Activated naive CD4-positive, alpha-beta T cell treated with anti-CD3 and anti-CD28 coated beads for 36 hours (primary cell): ENCODE measurements around the gene SDK1. TPM values are rescaled to one million over a fixed set of nuclear protein-coding genes. Genes with fewer than 3 reads are reported as not detected.
"Not testable (repeated sequence)": the region's sequence is repeated elsewhere in the genome, so short reads cannot be mapped to it uniquely, and the experiment has no call there.

ENCODE experiments used
- CTCF ChIA-PET: fragments of 350-600 bp; sonication (Branson Sonifier 250); formaldehyde crosslinking; loops from one replicate; lab custom pipeline; 2021; ENCODE audit warnings: antibody characterized with exemption; lab: Charles Lee
- DNase-seq: peaks from one replicate; pipeline ENCODE4 v3.0.0-alpha.2; 2020
- H3K27ac Mint-ChIP-seq: one replicate; pipeline ENCODE4 v1.8.0; 2021; ENCODE audit warnings: mild to moderate bottlenecking, mixed read lengths
- H3K27me3 Mint-ChIP-seq: one replicate; pipeline ENCODE4 v1.8.0; 2021; ENCODE audit warnings: low read depth, mixed read lengths
- H3K36me3 Mint-ChIP-seq: one replicate; pipeline ENCODE4 v1.8.0; 2021; ENCODE audit warnings: low read depth, mixed read lengths
- H3K4me1 Mint-ChIP-seq: one replicate; pipeline ENCODE4 v1.8.0; 2021; ENCODE audit warnings: low read depth, mixed read lengths
- H3K4me3 Mint-ChIP-seq: one replicate; pipeline ENCODE4 v1.8.0; 2021; ENCODE audit warnings: mild to moderate bottlenecking, moderate library complexity, mixed read lengths
- H3K9me3 Mint-ChIP-seq: one replicate; pipeline ENCODE4 v1.8.0; 2021; ENCODE audit warnings: mixed read lengths
- intact Hi-C: fragments of 100-400 bp; cut with micrococcal nuclease; formaldehyde crosslinking; loops from one replicate; pipeline ENCODE4 v1.15.1; 2023
- total RNA-seq, 2 experiments: library from RNA; stranded (reverse); gene quantifications; one replicate each; pipeline ENCODE4 v1.2.3, GENCODE V29; 2021

SDK1 gene
- total RNA-seq, 2 experiments from 2014 or later: 1.3 to 2.0 TPM

- CTCF ChIA-PET: no interaction called here
- no peak for DNase-seq
- Mint-ChIP-seq H3K36me3 (no peaks in the 10 kb centered on the region), H3K27ac (no peak overlapping the region), H3K9me3 (no peaks in the 10 kb centered on the region), H3K27me3 (no peaks in the 10 kb centered on the region), H3K4me3 (no peak overlapping the region), H3K4me1 (no peaks in the 10 kb centered on the region)
- intact Hi-C loops: no loop called here
These were observed 778.9 kb downstream of the SDK1 start for GRCh38 chr7:4079956-4080355.

- Mint-ChIP-seq H3K9me3 (no peaks in the 10 kb centered on the region), H3K27ac (no peak overlapping the region), H3K4me1 (peaks cover 4% of the 10 kb centered on the region), H3K36me3 (no peaks in the 10 kb centered on the region), H3K4me3 (no peak overlapping the region), H3K27me3 (no peaks in the 10 kb centered on the region)
- intact Hi-C loops: no loop called here
- no peak for DNase-seq
- CTCF ChIA-PET: no interaction called here
These were observed 779.9 kb downstream of the SDK1 start for GRCh38 chr7:4080954-4081353.

GRCh38 chr7:4083513-4083912 lies 782.5 kb downstream of the SDK1 start:
- Mint-ChIP-seq H3K9me3 (no peaks in the 10 kb centered on the region), H3K4me3 (no peak overlapping the region), H3K27me3 (no peaks in the 10 kb centered on the region), H3K4me1 (peaks cover 5% of the 10 kb centered on the region), H3K27ac (no peak overlapping the region), H3K36me3 (no peaks in the 10 kb centered on the region)
- CTCF ChIA-PET: no interaction called here
- no peak for DNase-seq
- intact Hi-C loops: no loop called here

- intact Hi-C loops: no loop called here
- CTCF ChIA-PET: no interaction called here
- no peak for DNase-seq
- no peaks in the 10 kb centered on the region for H3K27me3 Mint-ChIP-seq
- H3K27ac Mint-ChIP-seq: no peak overlapping the region
- no peak overlapping the region for H3K4me3 Mint-ChIP-seq
- no peaks in the 10 kb centered on the region for H3K36me3 Mint-ChIP-seq
- H3K9me3 Mint-ChIP-seq: no peaks in the 10 kb centered on the region
- H3K4me1 Mint-ChIP-seq: peaks cover 5% of the 10 kb centered on the region
These were observed 783.2 kb downstream of the SDK1 start for GRCh38 chr7:4084271-4084670.

- Mint-ChIP-seq H3K4me3 (no peak overlapping the region), H3K9me3 (peaks cover 4% of the 10 kb centered on the region), H3K4me1 (peaks cover 5% of the 10 kb centered on the region), H3K27me3 (no peaks in the 10 kb centered on the region), H3K36me3 (no peaks in the 10 kb centered on the region), H3K27ac (no peak overlapping the region)
- intact Hi-C loops: no loop called here
- peak; percentile 9 for DNase-seq
- CTCF ChIA-PET: interaction anchor here (0.9 kb wide), 1 partner anchor 24 kb away, joined by 3 read pairs; no protein-coding TSS in a partner anchor
These were observed 785.1 kb downstream of the SDK1 start for GRCh38 chr7:4085937-4086691.

GRCh38 chr7:4086723-4087122 lies 785.7 kb downstream of the SDK1 start:
- H3K27me3 Mint-ChIP-seq: no peaks in the 10 kb centered on the region
- CTCF ChIA-PET: no interaction called here
- peaks cover 5% of the 10 kb centered on the region for H3K9me3 Mint-ChIP-seq
- H3K4me3 Mint-ChIP-seq: no peak overlapping the region
- no peaks in the 10 kb centered on the region for H3K36me3 Mint-ChIP-seq
- no peak overlapping the region for H3K27ac Mint-ChIP-seq
- DNase-seq: no peak
- peaks cover 5% of the 10 kb centered on the region for H3K4me1 Mint-ChIP-seq
- intact Hi-C loops: no loop called here

- no peak overlapping the region for H3K4me3 Mint-ChIP-seq
- CTCF ChIA-PET: no interaction called here
These were observed 790.7 kb downstream of the SDK1 start for GRCh38 chr7:4091767-4092166.

GRCh38 chr7:4093035-4093434 lies 792.0 kb downstream of the SDK1 start:
- Mint-ChIP-seq H3K27ac (no peak overlapping the region), H3K36me3 (no peaks in the 10 kb centered on the region), H3K4me1 (no peaks in the 10 kb centered on the region), H3K4me3 (no peak overlapping the region), H3K9me3 (peaks cover 6% of the 10 kb centered on the region), H3K27me3 (no peaks in the 10 kb centered on the region)
- CTCF ChIA-PET: no interaction called here
- intact Hi-C loops: no loop called here
- no peak for DNase-seq

More at GRCh38 chr7:4091767-4092166, 790.7 kb downstream of the SDK1 start:
- intact Hi-C loops: no loop called here
- DNase-seq: no peak
- Mint-ChIP-seq H3K9me3 (peaks cover 6% of the 10 kb centered on the region), H3K27me3 (no peaks in the 10 kb centered on the region), H3K27ac (no peak overlapping the region), H3K4me1 (no peaks in the 10 kb centered on the region), H3K36me3 (no peaks in the 10 kb centered on the region)

- DNase-seq: no peak
- CTCF ChIA-PET: no interaction called here
- Mint-ChIP-seq H3K27me3 (no peaks in the 10 kb centered on the region), H3K36me3 (no peaks in the 10 kb centered on the region), H3K9me3 (peaks cover 6% of the 10 kb centered on the region), H3K4me3 (no peak overlapping the region), H3K27ac (no peak overlapping the region), H3K4me1 (no peaks in the 10 kb centered on the region)
- intact Hi-C loops: no loop called here
These were observed 792.4 kb downstream of the SDK1 start for GRCh38 chr7:4093483-4093882.

- CTCF ChIA-PET, H3K4me3 Mint-ChIP-seq: not testable (repeated sequence)
These were observed 793.1 kb downstream of the SDK1 start for GRCh38 chr7:4094158-4094557.

GRCh38 chr7:4097001-4097609 lies 796.1 kb downstream of the SDK1 start:
- no peaks in the 10 kb centered on the region for H3K9me3 Mint-ChIP-seq
- H3K36me3 Mint-ChIP-seq: no peaks in the 10 kb centered on the region
- DNase-seq: no peak
- no peak overlapping the region for H3K4me3 Mint-ChIP-seq
- H3K27me3 Mint-ChIP-seq: no peaks in the 10 kb centered on the region
- CTCF ChIA-PET: no interaction called here
- no peaks in the 10 kb centered on the region for H3K4me1 Mint-ChIP-seq
- no peak overlapping the region for H3K27ac Mint-ChIP-seq
- intact Hi-C loops: no loop called here

More at GRCh38 chr7:4094158-4094557, 793.1 kb downstream of the SDK1 start:
- H3K27ac Mint-ChIP-seq, H3K27me3 Mint-ChIP-seq, H3K9me3 Mint-ChIP-seq, H3K36me3 Mint-ChIP-seq, H3K4me1 Mint-ChIP-seq, DNase-seq, intact Hi-C loops: not testable (repeated sequence)

- intact Hi-C loops: no loop called here
- Mint-ChIP-seq H3K27me3 (no peaks in the 10 kb centered on the region), H3K36me3 (no peaks in the 10 kb centered on the region), H3K4me1 (no peaks in the 10 kb centered on the region), H3K27ac (no peak overlapping the region), H3K9me3 (no peaks in the 10 kb centered on the region), H3K4me3 (no peak overlapping the region)
- no peak for DNase-seq
- CTCF ChIA-PET: no interaction called here
These were observed 797.1 kb downstream of the SDK1 start for GRCh38 chr7:4098169-4098568.

GRCh38 chr7:4099651-4100050 lies 798.6 kb downstream of the SDK1 start:
- Mint-ChIP-seq H3K27ac (no peak overlapping the region), H3K4me3 (no peak overlapping the region), H3K9me3 (no peaks in the 10 kb centered on the region), H3K4me1 (no peaks in the 10 kb centered on the region), H3K27me3 (no peaks in the 10 kb centered on the region), H3K36me3 (no peaks in the 10 kb centered on the region)
- intact Hi-C loops: no loop called here
- CTCF ChIA-PET: no interaction called here
- no peak for DNase-seq
